Measurements from ENCODE around the gene CCBE1.
"Not testable (repeated sequence)": the region's sequence is repeated elsewhere in the genome, so short reads cannot be mapped to it uniquely, and the experiment has no call there.

Gene CCBE1

GRCh38 chr18:59540346-59540745, 156.9 kb downstream of the CCBE1 start:
- DNase-seq (ENCODE audit: insufficient read length) (no peak), FAIRE-seq (no peak)
- no peak for TF ChIP-seq POLR2A (IDR thresholded peaks at IDR 0.05; ENCODE audit: low read depth, low read length)
- no peak for TF ChIP-seq POLR2AphosphoS5 (IDR thresholded peaks at IDR 0.05; ENCODE audit: low read depth, low read length)
- TF ChIP-seq TAF1 (IDR thresholded peaks at IDR 0.05; ENCODE audit: borderline replicate concordance, low read depth, low read length), result no peak

- TF ChIP-seq POLR2A (IDR thresholded peaks at IDR 0.05; ENCODE audit: low read depth, low read length), result no peak
- TF ChIP-seq POLR2AphosphoS5 (IDR thresholded peaks at IDR 0.05; ENCODE audit: low read depth, low read length), result no peak
- TF ChIP-seq TAF1 (IDR thresholded peaks at IDR 0.05; ENCODE audit: borderline replicate concordance, low read depth, low read length), result no peak
- DNase-seq (ENCODE audit: insufficient read length), result no peak
- FAIRE-seq, result no peak
Measured at GRCh38 chr18:59539108-59539507, 158.1 kb downstream of the CCBE1 start.

- FAIRE-seq (no peak), DNase-seq (ENCODE audit: insufficient read length) (no peak)
- TF ChIP-seq TAF1 (IDR thresholded peaks at IDR 0.05; ENCODE audit: borderline replicate concordance, low read depth, low read length), result no peak
- TF ChIP-seq POLR2A (IDR thresholded peaks at IDR 0.05; ENCODE audit: low read depth, low read length), result no peak
- no peak for TF ChIP-seq POLR2AphosphoS5 (IDR thresholded peaks at IDR 0.05; ENCODE audit: low read depth, low read length)
Measured at GRCh38 chr18:59537579-59537978, 159.6 kb downstream of the CCBE1 start.

DNA sequence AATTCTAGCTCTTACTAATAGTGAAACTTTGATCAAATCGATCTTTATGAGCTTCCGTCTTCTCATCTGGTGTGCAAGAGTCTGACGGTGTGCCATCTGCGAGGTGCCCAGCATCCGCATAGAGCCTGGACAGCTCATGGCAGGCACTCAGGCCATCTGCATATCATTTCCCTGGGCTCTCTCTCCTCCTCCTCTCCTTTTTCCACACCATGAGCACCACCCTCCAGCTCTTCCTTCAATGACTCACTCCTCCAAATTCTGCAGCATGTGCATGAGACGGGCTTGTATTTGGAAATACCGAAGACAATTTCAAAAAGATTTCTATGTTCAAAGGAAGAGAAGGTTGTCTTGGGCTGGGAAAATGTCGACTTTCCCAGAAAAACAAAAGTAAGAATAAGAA, 161.1 kb downstream of the CCBE1 start:
- no peak for FAIRE-seq
- no peak for DNase-seq (ENCODE audit: insufficient read length)
- TF ChIP-seq POLR2AphosphoS5 (IDR thresholded peaks at IDR 0.05; ENCODE audit: low read depth, low read length), result no peak
- no peak for TF ChIP-seq TAF1 (IDR thresholded peaks at IDR 0.05; ENCODE audit: borderline replicate concordance, low read depth, low read length)
- TF ChIP-seq POLR2A (IDR thresholded peaks at IDR 0.05; ENCODE audit: low read depth, low read length), result no peak

- TF ChIP-seq TAF1 (IDR thresholded peaks at IDR 0.05; ENCODE audit: borderline replicate concordance, low read depth, low read length) (no peak), POLR2A (IDR thresholded peaks at IDR 0.05; ENCODE audit: low read depth, low read length) (no peak), POLR2AphosphoS5 (IDR thresholded peaks at IDR 0.05; ENCODE audit: low read depth, low read length) (no peak)
- FAIRE-seq (no peak), DNase-seq (ENCODE audit: insufficient read length) (no peak)
Measured at GRCh38 chr18:59535055-59535454, 162.2 kb downstream of the CCBE1 start.

- TF ChIP-seq POLR2AphosphoS5 (IDR thresholded peaks at IDR 0.05; ENCODE audit: low read depth, low read length) (no peak), POLR2A (IDR thresholded peaks at IDR 0.05; ENCODE audit: low read depth, low read length) (no peak), TAF1 (IDR thresholded peaks at IDR 0.05; ENCODE audit: borderline replicate concordance, low read depth, low read length) (no peak)
- no peak for FAIRE-seq
Measured at GRCh38 chr18:59528866-59529265, 168.4 kb downstream of the CCBE1 start.

GRCh38 chr18:59520562-59521355, 176.5 kb downstream of the CCBE1 start:
- TF ChIP-seq POLR2AphosphoS5 (IDR thresholded peaks at IDR 0.05; ENCODE audit: low read depth, low read length) (no peak), POLR2A (IDR thresholded peaks at IDR 0.05; ENCODE audit: low read depth, low read length) (no peak), TAF1 (IDR thresholded peaks at IDR 0.05; ENCODE audit: borderline replicate concordance, low read depth, low read length) (no peak)
- DNase-seq (ENCODE audit: insufficient read length), result no peak
- no peak for FAIRE-seq

More at GRCh38 chr18:59528866-59529265, 168.4 kb downstream of the CCBE1 start:
- DNase-seq (ENCODE audit: insufficient read length), result no peak

GRCh38 chr18:59518705-59519104, 178.5 kb downstream of the CCBE1 start:
- FAIRE-seq (no peak), DNase-seq (ENCODE audit: insufficient read length) (no peak)
- TF ChIP-seq TAF1 (IDR thresholded peaks at IDR 0.05; ENCODE audit: borderline replicate concordance, low read depth, low read length), result no peak
- TF ChIP-seq POLR2A (IDR thresholded peaks at IDR 0.05; ENCODE audit: low read depth, low read length), result no peak
- TF ChIP-seq POLR2AphosphoS5 (IDR thresholded peaks at IDR 0.05; ENCODE audit: low read depth, low read length), result no peak

GRCh38 chr18:59517446-59518165, 179.6 kb downstream of the CCBE1 start:
- no peak for DNase-seq (ENCODE audit: insufficient read length)

DNA sequence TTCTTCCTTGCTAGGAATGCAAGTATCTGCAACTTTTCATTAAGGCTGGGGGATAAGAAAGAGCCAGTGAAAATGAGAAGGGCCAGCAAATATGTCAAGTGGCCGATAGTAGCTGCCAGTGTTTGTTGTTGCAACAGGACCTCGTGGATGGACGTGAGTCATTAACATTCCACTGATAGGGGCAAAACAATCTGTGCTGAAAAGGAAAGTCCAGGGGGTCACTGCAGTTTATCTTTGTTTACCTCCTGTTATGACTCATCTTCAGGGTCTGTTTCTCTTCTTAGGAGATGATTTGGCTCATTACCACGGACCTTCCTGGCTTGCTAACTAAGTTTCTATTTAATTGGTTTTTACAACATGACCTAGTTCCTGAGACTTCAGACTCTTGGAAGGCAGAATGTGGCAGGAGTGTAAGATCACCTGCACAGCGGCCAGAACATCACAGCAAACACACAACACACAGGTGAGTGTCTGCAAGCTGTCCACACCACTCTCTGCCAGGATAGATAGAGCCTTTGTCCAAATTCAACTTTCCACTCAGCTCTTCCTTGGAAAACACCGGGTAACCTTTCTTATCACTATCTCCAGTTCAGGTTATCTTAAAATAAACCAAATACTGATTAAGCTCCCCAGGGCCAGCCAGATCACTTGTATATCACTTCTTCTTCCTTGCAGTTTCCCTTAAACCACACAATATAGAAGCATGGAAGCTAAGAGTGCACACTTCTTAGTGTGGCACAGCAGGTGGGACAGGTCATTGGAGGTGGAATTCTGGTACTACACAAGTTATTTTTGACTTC, 180.7 kb downstream of the CCBE1 start:
- DNase-seq (ENCODE audit: insufficient read length), result no peak
- FAIRE-seq, result no peak
- TF ChIP-seq TAF1 (IDR thresholded peaks at IDR 0.05; ENCODE audit: borderline replicate concordance, low read depth, low read length) (no peak), POLR2A (IDR thresholded peaks at IDR 0.05; ENCODE audit: low read depth, low read length) (no peak), POLR2AphosphoS5 (IDR thresholded peaks at IDR 0.05; ENCODE audit: low read depth, low read length) (no peak)

More at GRCh38 chr18:59517446-59518165, 179.6 kb downstream of the CCBE1 start:
- no peak for FAIRE-seq
- TF ChIP-seq POLR2AphosphoS5 (IDR thresholded peaks at IDR 0.05; ENCODE audit: low read depth, low read length) (no peak), POLR2A (IDR thresholded peaks at IDR 0.05; ENCODE audit: low read depth, low read length) (no peak), TAF1 (IDR thresholded peaks at IDR 0.05; ENCODE audit: borderline replicate concordance, low read depth, low read length) (no peak)

GRCh38 chr18:59515956-59516355, 181.3 kb downstream of the CCBE1 start:
- FAIRE-seq; DNase-seq (ENCODE audit: insufficient read length): not testable (repeated sequence)

Measured in GM12892 (cell line).